PFSK-1 (cell line): ENCODE results near the gene CBX8.

ENCODE experiments used
- FOXP2 ChIP-seq: optimal IDR thresholded peaks from 2 replicates; pipeline ENCODE3; 2011; ENCODE audit warnings: borderline replicate concordance, control low read depth, inconsistent platforms; ENCODE audit not compliant: insufficient read depth; ENCODE audit errors: extremely low read length, extremely low read depth
- POLR2AphosphoS5 ChIP-seq: IDR thresholded peaks from 2 replicates; pipeline ENCODE4 v1.6.1; 2012; ENCODE audit warnings: low read depth, mild to moderate bottlenecking, control low read depth, low read length, moderate library complexity
- SIN3A ChIP-seq: IDR thresholded peaks from 2 replicates; pipeline ENCODE4 v1.6.1; 2012; ENCODE audit warnings: mild to moderate bottlenecking, low read length, moderate library complexity, borderline replicate concordance; ENCODE audit not compliant: insufficient read depth
- TAF1 ChIP-seq: IDR thresholded peaks from 2 replicates; pipeline ENCODE4 v1.6.1; 2012; ENCODE audit warnings: low read length, control low read depth, borderline replicate concordance; ENCODE audit not compliant: insufficient read depth
- TF ChIP-seq, protein P1 (sequence below), 2 experiments: IDR thresholded peaks; 2 replicates each; pipeline versions ENCODE4 v1.6.1 to v1.8.0; 2011 to 2012; ENCODE audit warnings: low read depth in 2 of 2, low read length in 2 of 2, control low read depth in 1 of 2, inconsistent platforms in 1 of 2, mild to moderate bottlenecking in 1 of 2, moderate library complexity in 1 of 2; ENCODE audit not compliant: insufficient read depth in 1 of 2

The CBX8 gene

GRCh38 chr17:79833110-79833450, 36.2 kb upstream of the CBX8 start:
- TF ChIP-seq, protein P1, sequence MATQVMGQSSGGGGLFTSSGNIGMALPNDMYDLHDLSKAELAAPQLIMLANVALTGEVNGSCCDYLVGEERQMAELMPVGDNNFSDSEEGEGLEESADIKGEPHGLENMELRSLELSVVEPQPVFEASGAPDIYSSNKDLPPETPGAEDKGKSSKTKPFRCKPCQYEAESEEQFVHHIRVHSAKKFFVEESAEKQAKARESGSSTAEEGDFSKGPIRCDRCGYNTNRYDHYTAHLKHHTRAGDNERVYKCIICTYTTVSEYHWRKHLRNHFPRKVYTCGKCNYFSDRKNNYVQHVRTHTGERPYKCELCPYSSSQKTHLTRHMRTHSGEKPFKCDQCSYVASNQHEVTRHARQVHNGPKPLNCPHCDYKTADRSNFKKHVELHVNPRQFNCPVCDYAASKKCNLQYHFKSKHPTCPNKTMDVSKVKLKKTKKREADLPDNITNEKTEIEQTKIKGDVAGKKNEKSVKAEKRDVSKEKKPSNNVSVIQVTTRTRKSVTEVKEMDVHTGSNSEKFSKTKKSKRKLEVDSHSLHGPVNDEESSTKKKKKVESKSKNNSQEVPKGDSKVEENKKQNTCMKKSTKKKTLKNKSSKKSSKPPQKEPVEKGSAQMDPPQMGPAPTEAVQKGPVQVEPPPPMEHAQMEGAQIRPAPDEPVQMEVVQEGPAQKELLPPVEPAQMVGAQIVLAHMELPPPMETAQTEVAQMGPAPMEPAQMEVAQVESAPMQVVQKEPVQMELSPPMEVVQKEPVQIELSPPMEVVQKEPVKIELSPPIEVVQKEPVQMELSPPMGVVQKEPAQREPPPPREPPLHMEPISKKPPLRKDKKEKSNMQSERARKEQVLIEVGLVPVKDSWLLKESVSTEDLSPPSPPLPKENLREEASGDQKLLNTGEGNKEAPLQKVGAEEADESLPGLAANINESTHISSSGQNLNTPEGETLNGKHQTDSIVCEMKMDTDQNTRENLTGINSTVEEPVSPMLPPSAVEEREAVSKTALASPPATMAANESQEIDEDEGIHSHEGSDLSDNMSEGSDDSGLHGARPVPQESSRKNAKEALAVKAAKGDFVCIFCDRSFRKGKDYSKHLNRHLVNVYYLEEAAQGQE (IDR thresholded peaks at IDR 0.05; ENCODE audit: insufficient read depth in 1 of 2, low read depth in 2 of 2, low read length in 2 of 2): no peak
- TF ChIP-seq FOXP2 (no peak), TAF1 (no peak), POLR2AphosphoS5 (no peak), SIN3A (no peak)

DNA sequence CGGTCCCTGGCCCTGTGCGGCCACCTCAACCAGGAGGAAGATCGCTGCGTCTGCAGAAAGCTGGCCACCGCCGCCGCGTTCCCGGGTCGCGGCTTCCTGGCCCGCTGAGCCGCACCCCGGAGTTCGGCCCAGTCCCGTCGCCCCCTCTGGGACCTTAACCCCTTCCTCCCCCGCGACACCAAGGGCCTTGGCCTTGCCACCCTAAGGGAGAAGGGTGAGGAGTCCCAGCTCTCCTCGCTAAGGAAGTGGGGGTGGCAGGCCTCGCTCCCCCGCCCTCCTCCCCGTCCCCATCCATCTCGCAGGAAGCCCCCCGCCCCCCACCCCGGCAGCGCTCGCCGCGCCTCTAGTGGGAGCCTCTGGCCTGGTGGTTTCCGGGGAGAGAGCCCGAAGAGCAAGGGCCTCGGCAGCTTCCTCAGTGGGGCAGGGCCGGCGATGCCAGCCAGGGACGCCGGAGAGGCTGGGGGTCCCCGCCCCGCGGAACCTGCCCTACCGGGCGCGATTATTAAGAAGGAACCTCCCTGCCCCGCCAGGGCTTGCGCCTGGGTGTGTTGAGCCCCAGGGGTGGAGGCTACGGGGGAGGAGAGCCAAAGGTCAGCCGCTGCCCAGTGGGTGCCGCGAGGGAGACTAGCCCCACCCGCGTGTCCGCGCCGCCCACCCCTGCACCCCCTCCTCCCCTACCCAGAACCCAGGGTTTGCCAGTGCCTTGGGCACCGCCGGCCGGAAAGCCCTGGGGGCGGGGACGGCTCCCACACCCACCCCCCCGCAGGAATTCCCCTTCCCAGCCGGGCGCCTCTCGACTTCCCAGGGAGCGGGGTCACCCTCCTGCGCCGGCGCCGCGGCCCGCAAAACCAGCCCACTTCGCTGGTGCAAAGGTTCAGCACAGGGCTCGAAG, 35.6 kb upstream of the CBX8 start:
- TF ChIP-seq POLR2AphosphoS5: no peak

GRCh38 chr17:79831265-79832217, 34.7 kb upstream of the CBX8 start:
- TF ChIP-seq SIN3A: no peak
- no peak for TF ChIP-seq POLR2AphosphoS5
- no peak for TF ChIP-seq FOXP2
- TF ChIP-seq TAF1: no peak
- TF ChIP-seq, protein P1 (IDR thresholded peaks at IDR 0.05; ENCODE audit: insufficient read depth in 1 of 2, low read depth in 2 of 2, low read length in 2 of 2): no peak

DNA sequence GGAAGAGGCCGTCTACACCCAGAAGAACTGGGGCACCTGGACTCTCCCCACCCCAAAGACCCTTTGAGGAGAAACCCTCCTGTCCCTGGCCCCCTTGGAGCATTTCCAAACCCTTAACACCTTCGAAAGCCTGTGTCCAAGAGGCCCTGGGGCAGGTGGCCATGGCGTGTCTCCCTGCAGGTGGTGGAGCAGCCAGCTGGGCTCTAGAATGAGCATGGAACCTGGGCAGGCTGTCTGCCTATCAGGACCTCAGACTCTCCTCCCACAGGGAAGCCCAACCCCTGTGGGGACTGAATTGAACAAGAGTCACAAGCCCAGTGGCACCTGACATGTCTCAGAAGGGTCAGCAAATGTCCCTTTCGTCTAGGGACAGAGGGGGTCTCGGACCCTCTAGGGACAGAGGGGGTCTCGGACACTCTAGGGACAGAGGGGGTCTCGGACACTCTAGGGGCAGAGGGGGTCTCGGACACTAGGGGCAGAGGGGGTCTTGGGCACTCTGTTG, 33.9 kb upstream of the CBX8 start:
- TF ChIP-seq, protein P1 (IDR thresholded peaks at IDR 0.05; ENCODE audit: insufficient read depth in 1 of 2, low read depth in 2 of 2, low read length in 2 of 2): no peak
- TF ChIP-seq POLR2AphosphoS5: no peak
- TF ChIP-seq FOXP2: no peak
- TF ChIP-seq TAF1: no peak

DNA sequence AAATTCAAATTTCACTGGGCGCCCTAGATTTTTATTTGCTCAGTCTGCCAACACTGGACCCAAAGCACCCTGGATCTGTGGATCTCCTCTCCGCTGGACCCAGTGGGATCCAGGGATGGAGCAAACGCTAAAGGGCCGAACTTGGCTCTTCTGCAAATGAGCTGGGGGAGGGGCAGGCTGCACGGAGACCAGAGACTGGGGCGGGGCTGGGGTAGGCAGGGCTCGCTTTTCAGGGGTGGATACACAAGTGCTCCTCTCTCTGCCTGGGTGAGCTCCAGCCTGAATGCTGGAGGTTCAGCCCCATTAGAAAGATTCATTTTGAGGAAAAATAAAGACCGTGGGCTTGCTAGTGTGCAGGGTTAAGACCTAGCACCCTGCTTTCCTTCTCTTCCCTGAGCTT, 33.4 kb upstream of the CBX8 start:
- no peak for TF ChIP-seq SIN3A
- no peak for TF ChIP-seq TAF1
- TF ChIP-seq FOXP2: no peak

DNA sequence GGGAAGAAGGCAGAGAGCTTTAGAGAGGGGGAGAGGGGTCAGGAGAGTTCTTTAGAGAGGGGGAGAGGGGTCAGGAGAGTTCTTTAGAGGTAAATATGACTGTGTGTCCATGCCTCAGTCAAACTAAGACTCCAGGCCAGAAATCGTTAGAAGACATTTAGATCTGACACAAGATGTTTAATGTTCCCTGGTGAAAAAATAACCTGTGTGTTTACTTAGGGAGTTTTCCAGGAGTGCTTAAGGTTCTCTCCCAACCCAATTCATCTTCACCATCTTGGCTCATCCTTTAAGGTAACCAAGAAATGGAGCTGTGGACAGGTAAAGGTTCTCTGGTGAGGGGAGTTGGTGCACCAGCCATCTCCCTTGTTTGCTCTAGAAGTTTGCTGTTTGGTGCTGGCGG, 32.6 kb upstream of the CBX8 start:
- TF ChIP-seq TAF1 (no peak), SIN3A (no peak), FOXP2 (no peak), POLR2AphosphoS5 (no peak)
- TF ChIP-seq, protein P1 (IDR thresholded peaks at IDR 0.05; ENCODE audit: insufficient read depth in 1 of 2, low read depth in 2 of 2, low read length in 2 of 2): no peak
